GM12873 (cell line): ENCODE data around the gene VWCE.

Source experiments
- TF ChIP-seq, protein P1 (sequence below): IDR thresholded peaks from 2 replicates; pipeline ENCODE4 v1.5.1; 2012; ENCODE audit warnings: low read depth, mild to moderate bottlenecking, moderate library complexity, low read length, control low read depth; ENCODE audit not compliant: insufficient read depth; ENCODE audit errors: missing control alignments

The VWCE gene

DNA sequence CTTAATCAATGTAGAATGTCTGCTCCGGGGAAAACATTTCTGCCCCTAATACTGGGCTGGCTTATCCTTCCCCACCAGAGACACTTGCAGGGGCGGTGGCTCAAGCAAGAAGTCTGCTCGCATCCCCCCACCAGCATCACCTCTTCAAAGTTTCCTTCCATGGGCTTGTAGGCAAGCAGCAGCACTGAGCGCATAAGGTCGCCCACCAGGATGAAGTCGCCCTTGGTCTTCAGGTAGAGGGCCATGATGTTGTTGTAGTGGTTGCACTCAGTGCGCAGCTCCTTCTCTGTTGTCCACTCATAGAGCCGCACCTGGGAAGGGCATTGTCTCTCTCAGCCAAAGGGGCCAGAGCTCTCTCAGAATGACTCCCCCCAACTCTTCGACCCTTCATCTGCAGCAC is 8.6 kb upstream of the VWCE start:
- TF ChIP-seq, protein P1, sequence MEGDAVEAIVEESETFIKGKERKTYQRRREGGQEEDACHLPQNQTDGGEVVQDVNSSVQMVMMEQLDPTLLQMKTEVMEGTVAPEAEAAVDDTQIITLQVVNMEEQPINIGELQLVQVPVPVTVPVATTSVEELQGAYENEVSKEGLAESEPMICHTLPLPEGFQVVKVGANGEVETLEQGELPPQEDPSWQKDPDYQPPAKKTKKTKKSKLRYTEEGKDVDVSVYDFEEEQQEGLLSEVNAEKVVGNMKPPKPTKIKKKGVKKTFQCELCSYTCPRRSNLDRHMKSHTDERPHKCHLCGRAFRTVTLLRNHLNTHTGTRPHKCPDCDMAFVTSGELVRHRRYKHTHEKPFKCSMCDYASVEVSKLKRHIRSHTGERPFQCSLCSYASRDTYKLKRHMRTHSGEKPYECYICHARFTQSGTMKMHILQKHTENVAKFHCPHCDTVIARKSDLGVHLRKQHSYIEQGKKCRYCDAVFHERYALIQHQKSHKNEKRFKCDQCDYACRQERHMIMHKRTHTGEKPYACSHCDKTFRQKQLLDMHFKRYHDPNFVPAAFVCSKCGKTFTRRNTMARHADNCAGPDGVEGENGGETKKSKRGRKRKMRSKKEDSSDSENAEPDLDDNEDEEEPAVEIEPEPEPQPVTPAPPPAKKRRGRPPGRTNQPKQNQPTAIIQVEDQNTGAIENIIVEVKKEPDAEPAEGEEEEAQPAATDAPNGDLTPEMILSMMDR = no peak

DNA sequence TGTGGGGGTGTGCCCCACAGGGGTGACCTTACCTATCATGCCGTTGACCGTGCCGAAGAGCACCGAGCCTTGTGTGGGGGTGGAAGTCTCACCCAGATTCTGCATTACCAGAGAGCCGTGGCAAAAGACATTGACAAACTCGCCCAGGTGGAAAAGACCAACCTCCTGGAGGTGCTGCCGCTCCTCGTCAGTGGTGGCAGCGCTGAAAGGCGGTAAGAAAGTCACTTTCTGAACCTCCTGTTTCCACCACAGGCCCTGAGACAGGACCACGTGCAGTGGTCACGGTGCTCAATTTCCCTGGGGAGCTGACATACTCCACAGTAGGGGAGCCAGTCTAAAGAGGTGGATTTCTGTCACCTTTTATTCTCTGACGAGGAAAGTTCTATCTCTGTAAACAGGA is 7.4 kb upstream of the VWCE start:
- TF ChIP-seq, protein P1 = no peak

DNA sequence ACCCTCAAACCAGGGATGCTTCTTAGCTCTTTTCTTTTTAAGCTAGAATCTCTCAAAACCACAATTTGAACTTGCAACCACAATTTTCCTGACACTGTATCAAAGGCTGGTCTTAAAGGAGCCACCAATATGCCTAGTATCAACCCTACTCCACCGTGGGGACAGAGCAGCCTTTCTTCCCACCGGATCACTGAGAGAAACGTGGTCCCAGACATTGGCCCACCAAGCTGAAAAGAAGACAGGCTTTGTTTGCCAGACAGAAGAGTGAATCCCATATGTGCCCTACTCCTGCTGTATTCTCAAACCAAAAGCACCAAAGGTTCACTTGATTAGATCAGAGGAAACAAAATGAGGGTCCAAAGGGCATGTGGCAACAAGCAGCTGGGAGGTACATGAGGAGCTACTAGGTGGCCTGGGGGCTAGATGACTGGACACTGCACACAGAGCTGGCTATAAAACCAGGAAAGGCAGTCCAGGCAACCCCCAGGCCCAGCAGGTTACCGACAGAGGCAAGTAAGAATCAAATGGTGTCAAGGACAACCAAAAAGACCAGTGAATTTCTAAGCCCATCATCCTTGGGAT is 3.6 kb upstream of the VWCE start:
- TF ChIP-seq, protein P1 = no peak

DNA sequence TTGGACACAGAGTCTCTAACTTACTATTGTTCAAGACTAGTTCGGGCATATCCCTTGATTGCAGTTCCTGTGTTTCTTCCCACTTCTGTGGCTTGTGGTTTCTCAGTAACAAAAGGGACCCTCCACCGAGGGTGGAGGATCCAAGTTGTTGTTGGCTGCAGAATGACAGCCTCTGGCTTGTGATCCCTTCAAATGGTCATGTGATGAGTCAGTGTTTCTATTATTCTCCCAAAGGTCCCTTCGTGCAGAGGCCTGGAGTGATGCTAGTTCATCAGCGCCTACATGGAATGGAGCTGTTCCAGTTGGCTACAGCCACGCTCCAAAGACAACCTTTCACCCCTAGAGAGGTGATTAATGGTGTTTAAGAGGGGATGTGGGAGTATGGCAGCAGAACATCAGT is 2.6 kb upstream of the VWCE start:
- TF ChIP-seq, protein P1 = no peak

DNA sequence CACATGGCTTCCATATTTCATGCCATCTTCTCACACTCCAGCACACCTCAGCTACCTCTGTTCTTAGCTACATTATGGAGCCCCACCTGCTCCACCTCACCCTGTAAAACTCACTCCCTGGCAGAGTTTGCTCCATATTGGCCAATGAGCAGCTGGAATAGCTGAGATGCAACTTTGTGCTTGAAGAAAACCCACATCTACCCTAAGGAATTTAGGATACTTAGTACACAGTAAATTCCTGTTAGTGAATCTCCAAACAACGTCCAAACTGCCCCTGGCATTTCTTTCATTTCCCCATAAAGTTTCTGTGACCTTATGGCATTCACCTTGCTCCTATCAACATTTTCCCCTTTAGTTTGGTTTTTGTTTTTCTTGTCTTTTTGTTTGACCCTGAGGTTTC is 2.2 kb upstream of the VWCE start:
- TF ChIP-seq, protein P1 = no peak

DNA sequence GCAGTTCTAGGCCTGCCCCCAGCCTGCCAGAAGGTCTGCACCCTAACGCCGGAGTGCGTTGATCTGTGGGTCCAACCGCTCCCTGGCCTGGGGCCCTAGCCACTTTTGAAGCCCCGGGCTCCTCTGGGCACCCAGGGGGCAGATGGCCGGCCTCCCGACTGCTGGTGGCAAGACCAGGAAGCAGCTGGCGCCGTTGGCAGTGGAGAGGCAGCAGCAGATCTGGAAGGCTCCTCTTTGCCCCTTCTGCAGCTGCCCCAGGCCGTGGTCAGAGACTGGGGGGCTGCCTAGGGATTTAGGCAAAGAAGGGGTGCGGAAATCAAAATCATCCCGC is 445 bp upstream of the VWCE start:
- TF ChIP-seq, protein P1 = no peak

DNA sequence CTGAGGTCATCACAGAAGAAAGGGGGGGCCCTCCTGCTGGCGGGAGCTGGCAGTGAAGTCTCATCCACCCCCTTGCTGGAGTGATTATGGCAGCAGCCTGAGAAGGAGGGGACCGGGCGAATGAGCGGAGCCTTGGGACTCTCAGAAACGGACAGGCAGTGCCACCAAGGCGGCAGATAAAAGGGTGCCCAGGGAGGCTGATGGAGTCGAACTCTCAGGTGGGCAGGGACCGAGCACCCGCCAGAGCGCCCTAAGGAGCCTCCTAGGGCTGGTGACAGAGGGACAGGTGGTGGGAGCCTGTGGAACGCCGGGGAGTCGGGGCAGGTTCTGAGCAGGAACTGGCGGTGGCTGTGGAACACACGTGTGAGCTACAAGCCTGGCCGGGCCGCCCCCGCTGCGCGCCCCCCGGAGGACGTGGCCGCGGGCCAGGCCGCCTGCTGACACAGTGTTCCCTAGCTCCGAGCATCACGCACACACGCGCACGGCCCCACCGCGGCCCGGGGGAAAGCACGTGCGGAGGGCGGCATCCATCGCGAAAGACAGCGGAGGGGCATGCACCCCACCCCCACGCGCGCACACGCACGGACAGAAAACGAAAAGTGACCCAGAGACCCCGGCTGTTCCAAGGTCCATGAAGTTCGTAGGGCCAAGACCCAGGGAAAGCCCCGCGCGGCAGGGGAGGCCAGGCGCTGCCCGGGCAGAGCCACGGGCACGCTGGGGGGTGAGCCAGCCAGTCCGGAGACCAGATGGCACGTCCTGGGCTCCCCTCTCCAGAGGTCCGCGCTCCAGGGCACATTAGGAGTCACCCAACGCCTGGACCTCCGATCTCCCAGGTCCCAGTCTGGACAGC is 1.0 kb downstream of the VWCE start:
- TF ChIP-seq, protein P1 = peak; percentile 33
